ENCODE measurements around the gene ADD3. TPM values are rescaled to one million over a fixed set of nuclear protein-coding genes. Genes with fewer than 3 reads are reported as not detected.

Gene ADD3
- total RNA-seq, 4 donors from 2014 or later, result 91.9 to 185 (median 155) TPM

DNA sequence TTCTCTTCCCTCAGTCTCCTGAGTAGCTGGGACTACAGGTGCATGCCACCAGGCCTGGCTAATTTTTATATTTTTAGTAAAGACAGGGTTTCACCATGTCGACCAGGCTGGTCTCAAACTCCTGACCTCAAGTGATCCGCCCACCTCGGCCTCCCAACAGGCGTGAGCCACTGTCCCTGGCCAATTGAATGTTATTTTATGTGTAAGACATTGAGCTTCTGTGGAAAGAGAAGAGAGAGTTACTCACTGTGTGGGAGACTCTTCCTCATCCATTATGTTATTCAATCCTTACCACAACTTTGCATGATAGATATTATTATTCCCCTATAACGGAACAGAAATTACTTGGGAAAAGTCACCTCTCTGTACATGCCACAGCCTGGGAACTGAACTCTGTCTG, 167.0 kb downstream of the ADD3 start:
- intact Hi-C loops (cut with DNase I; ENCODE audit: low total_unique reads), result no loop called here
- TF ChIP-seq POLR2A (IDR thresholded peaks at IDR 0.05), result no peak
- TF ChIP-seq, protein P1, sequence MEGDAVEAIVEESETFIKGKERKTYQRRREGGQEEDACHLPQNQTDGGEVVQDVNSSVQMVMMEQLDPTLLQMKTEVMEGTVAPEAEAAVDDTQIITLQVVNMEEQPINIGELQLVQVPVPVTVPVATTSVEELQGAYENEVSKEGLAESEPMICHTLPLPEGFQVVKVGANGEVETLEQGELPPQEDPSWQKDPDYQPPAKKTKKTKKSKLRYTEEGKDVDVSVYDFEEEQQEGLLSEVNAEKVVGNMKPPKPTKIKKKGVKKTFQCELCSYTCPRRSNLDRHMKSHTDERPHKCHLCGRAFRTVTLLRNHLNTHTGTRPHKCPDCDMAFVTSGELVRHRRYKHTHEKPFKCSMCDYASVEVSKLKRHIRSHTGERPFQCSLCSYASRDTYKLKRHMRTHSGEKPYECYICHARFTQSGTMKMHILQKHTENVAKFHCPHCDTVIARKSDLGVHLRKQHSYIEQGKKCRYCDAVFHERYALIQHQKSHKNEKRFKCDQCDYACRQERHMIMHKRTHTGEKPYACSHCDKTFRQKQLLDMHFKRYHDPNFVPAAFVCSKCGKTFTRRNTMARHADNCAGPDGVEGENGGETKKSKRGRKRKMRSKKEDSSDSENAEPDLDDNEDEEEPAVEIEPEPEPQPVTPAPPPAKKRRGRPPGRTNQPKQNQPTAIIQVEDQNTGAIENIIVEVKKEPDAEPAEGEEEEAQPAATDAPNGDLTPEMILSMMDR (IDR thresholded peaks at IDR 0.05), result no peak
- no peak overlapping the region for H3K4me3 ChIP-seq (ENCODE audit: low read depth, poor library complexity, severe bottlenecking)
- DNase-seq (ENCODE audit: low spot score in 2 of 2), result peak in 1 of 2 donors; percentile 45
- 81 to 95% methylated on average over 5 of the region's 5 CpGs for WGBS, 2 donors

DNA sequence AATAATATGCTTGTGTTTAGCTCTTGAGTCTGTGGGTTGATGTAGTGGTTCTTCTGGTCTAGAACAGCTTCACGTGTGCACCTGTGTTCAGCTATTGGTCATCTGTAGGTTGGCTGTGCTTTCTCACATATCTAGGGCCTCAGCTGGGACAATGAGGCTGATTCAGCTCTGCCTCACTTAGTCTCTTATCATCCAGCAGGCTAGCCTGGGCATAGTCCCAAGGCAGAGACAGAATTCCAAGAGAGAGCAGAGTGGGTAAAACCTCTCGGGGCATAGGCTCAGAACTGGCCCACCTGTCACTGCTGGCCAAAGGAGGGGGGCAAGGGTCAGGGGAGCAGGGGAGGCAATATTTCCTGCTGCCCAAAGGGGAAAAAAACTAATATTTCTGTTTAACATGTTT, 167.6 kb downstream of the ADD3 start:
- peak in 1 of 2 donors; percentile 42 for DNase-seq (ENCODE audit: low spot score in 2 of 2)

DNA sequence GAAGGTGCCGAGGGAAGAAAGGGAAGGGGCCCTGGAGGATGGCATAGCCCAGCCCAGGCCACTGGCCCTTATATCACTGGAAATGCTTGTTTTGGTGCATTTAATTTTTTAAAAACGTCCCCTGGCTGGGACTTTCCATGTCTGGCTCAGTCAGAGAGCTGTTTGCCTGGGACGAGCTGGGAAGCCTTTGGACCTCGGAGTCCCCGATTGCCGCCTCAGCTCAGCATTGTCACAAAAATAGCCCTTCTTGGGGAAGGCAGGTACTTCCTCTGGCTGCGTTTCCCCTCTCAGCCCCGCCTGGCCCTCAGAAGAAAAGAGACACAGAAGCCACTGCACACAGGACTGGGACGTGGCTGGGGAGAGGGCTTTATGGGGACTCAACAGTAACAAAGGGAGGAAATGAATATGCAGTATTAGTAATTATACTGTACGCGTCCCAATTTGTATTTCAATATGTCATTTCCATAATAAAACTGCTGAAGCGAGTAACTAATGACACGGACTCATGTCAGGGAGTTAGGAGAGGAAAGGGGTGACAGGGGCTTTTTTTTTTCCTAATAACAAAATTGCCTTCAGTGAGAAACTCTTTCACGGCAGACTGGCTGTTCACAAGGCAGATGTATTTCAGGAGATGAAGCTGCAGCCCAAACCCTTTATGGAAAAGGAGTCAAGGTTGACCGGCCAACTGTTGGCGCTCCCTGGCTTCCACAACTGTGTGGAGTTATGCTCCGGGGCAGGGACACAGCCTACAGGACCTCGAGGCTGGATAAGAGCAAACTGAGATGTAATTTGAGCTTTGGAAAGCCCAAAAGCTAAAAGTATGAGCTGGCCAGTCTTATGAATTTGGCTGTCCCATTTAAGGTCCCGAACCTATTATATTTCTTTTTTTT, 168.6 kb downstream of the ADD3 start:
- peak in 1 of 2 donors; percentile 62 for DNase-seq (ENCODE audit: low spot score in 2 of 2)
- H3K4me3 ChIP-seq (ENCODE audit: low read depth, poor library complexity, severe bottlenecking), result no peak overlapping the region
- WGBS, 2 donors, result 53 to 59% methylated on average over 18 to 19 of the region's 19 CpGs
- intact Hi-C loops (cut with DNase I; ENCODE audit: low total_unique reads), result no loop called here
- TF ChIP-seq, protein P1 (IDR thresholded peaks at IDR 0.05), result no peak
- no peak for TF ChIP-seq POLR2A (IDR thresholded peaks at IDR 0.05)

More for the DNA sequence above, 167.6 kb downstream of the ADD3 start:
- no peak overlapping the region for H3K4me3 ChIP-seq (ENCODE audit: low read depth, poor library complexity, severe bottlenecking)
- TF ChIP-seq, protein P1 (IDR thresholded peaks at IDR 0.05), result no peak
- TF ChIP-seq POLR2A (IDR thresholded peaks at IDR 0.05), result no peak
- intact Hi-C loops (cut with DNase I; ENCODE audit: low total_unique reads), result no loop called here
- WGBS, 2 donors, result 90 to 91% methylated on average over 2 of the region's 2 CpGs

DNA sequence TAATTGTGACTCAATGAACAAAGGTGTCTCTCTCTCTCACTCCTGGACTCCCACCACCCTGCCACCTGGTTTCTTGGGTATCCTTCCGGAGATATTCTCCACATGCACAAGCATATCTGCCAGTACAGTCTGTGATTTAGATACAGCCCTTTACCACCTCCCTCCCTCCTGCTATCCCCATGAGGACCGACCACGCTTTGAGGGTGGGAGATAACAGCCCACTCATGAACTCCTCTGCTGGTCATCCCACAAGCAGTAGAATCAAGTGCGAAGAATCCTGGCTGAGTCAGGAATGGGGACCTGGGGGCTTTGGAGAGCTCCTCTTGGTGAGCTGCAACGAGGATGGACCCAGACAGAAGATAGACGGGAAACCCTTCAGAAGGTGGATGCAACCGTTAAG, 171.4 kb downstream of the ADD3 start:
- intact Hi-C loops (cut with DNase I; ENCODE audit: low total_unique reads), result no loop called here
- peak in 1 of 2 donors; percentile 54 for DNase-seq (ENCODE audit: low spot score in 2 of 2)
- TF ChIP-seq POLR2A (IDR thresholded peaks at IDR 0.05), result no peak
- TF ChIP-seq, protein P1 (IDR thresholded peaks at IDR 0.05), result no peak
- no peak overlapping the region for H3K4me3 ChIP-seq (ENCODE audit: low read depth, poor library complexity, severe bottlenecking)
- 85 to 94% methylated on average over 7 of the region's 7 CpGs for WGBS, 2 donors

DNA sequence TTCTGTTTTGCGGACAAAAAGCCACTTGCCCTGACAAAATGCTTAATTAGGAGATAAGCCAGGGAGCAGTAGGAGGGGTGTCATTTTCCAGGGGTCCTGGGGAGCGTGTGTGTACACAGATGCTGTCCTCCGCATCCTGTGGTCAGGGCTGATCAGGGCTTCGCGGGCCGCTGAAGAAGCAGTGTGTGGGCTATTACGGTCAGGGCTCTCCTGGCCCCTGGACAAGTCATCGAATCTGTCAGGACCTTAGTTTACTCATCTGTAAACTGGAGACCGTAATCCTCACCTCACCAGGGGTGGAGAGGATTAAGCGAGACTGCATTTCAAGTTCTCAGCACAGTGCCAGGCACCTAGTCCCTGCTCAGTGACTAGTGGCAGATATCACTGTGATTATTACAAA, 173.7 kb downstream of the ADD3 start:
- no peak overlapping the region for H3K4me3 ChIP-seq (ENCODE audit: low read depth, poor library complexity, severe bottlenecking)
- no peak for TF ChIP-seq POLR2A (IDR thresholded peaks at IDR 0.05)
- TF ChIP-seq, protein P1 (IDR thresholded peaks at IDR 0.05), result no peak
- intact Hi-C loops (cut with DNase I; ENCODE audit: low total_unique reads), result no loop called here
- WGBS, 2 donors, result 90 to 91% methylated on average over 10 of the region's 10 CpGs
- DNase-seq (ENCODE audit: low spot score in 2 of 2), result peak in 1 of 2 donors; percentile 32
